Motor neuron (in vitro differentiated cells): ENCODE results near the gene CELA2A. TPM values are rescaled to one million over a fixed set of nuclear protein-coding genes. Genes with fewer than 3 reads are reported as not detected.

ENCODE experiments used
- ATAC-seq, 8 experiments: fragments of 200-7000 bp; cut with Tn5 transposase; replicated peaks in 6 of 8; 2 replicates each; pipeline ENCODE4 v1.8.0; 2021; ENCODE audit warnings: mild to moderate bottlenecking in 8 of 8, moderate library complexity in 8 of 8
- H3K27ac ChIP-seq, 2 donors: fragments of 250-450 bp; sonication (Bioruptor Pico); 2 replicates each; pipeline ENCODE4 v1.9.0; 2021; ENCODE audit warnings: antibody characterized with exemption in 2 of 2, mild to moderate bottlenecking in 2 of 2, moderate library complexity in 1 of 2
- H3K4me1 ChIP-seq, 2 donors: fragments of 250-450 bp; sonication (Bioruptor Pico); replicated peaks in 1 of 2; 2 replicates each; pipeline ENCODE4 v1.6.1; 2021; ENCODE audit warnings: antibody characterized with exemption in 2 of 2, mild to moderate bottlenecking in 2 of 2, moderate library complexity in 1 of 2
- H3K4me3 ChIP-seq, 5 donors: fragments of 250-450 bp; sonication (Bioruptor Pico); 2 replicates each; pipeline ENCODE4 v1.9.0; 2021; ENCODE audit warnings: antibody characterized with exemption in 5 of 5, mild to moderate bottlenecking in 5 of 5, moderate library complexity in 4 of 5
- WGBS, 10 experiments: fragments of 450-650 bp; shearing (Covaris generic); methylation state at CpG; one replicate each; pipeline ENCODE4 v1.0.0; 2022; 5-methylcytosine and 5-hydroxymethylcytosine counted together
- in situ Hi-C, 9 experiments: fragments of 400-800 bp; cut with MboI; loops; one replicate each; pipeline ENCODE4 v1.15.0; 2021; ENCODE audit warnings: low sequenced_read_pairs in 9 of 9, low pct_unique_long_range_greater_than_20kb in 2 of 9; ENCODE audit not compliant: unreplicated experiment in 9 of 9
- total RNA-seq, 8 experiments: library from RNA; unstranded; fragments of 300-600 nt; gene quantifications; 2 replicates each; pipeline versions ENCODE4 v1.2.3 to v1.2.4, GENCODE V29; 2022

CELA2A gene
- 1 to 10 TPM in 1 of 8 experiments, not detected in 7; 1.1 TPM for total RNA-seq

DNA sequence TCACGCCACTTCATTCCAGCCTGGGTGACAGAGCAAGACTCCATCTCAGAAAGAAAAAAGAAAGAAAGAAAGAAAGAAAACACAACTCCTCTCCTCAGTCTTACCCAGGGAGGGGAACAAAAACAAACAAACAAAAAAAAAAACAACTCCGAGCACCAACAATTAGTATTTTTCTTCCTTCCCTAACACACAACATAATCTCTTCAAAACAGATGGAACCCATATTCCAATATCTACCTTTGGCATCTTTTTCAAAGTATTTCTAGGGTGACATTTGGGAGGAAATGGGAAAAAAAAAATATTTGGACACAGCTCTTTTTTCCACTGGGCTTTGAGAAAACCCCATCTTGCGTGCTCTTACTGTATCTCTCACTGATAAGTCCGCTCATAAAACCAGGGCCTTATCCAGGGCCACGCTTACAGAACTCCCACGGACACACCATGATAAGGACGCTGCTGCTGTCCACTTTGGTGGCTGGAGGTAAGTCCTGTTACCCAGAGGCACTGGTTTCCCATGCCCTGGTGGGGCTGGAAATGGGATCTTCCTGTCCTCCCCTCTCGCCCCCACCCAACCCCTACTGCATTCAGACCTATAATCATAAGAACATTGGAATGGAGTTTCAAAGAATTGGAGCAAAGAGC lies at the start of gene CELA2A:
CELA2A (plus strand) TSS at position 420 of the 642 bp plus-strand sequence; CDS start at position 442, 22 bp downstream.
- ATAC-seq = no peak
- in situ Hi-C loops = no loop called here
- Histone ChIP-seq H3K27ac (no peak within 1 kb of the TSS), H3K4me3 (no peak within 1 kb of the TSS), H3K4me1 (peaks cover 6 to 7% of the 10 kb centered on the region in 2 donors)
- WGBS, 10 experiments = 56 to 100% (median 86%) methylated on average over 2 to 8 of the region's 8 CpGs; no CpG with 5 or more reads in 2 of the 10 experiments

DNA sequence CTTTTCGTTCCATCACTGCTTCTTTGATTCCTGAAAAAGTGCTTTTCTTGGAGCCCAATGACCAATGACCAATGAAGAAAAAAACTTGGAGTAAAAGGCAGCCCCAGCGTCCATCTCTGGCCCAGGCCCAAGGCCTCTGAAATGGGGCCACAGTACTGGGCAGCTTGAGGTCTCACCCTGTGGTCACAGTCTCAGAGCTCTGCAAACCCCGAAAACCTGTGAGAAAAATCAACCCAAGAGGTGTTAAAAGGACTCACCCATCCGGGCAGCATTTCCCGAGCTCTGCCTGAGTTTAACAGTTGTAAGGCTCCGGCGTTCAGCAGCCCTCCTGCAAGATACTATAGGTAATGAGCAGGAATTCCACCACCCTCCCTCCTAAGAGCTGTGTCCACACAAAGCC lies 49.0 kb upstream of the CELA2A start:
- no peak for ATAC-seq
- no peak overlapping the region for H3K27ac ChIP-seq
- in situ Hi-C loops = loop anchor here in 1 of 9 experiments (25.0 kb wide), 1 partner anchor 270 kb away; no protein-coding TSS in a partner anchor
- H3K4me1 ChIP-seq = peaks cover 25 to 27% of the 10 kb centered on the region in 2 donors
- no peak overlapping the region for H3K4me3 ChIP-seq
- 16 to 100% (median 82%) methylated on average over 1 to 7 of the region's 7 CpGs; no CpG with 5 or more reads in 1 of the 10 experiments for WGBS, 10 experiments

DNA sequence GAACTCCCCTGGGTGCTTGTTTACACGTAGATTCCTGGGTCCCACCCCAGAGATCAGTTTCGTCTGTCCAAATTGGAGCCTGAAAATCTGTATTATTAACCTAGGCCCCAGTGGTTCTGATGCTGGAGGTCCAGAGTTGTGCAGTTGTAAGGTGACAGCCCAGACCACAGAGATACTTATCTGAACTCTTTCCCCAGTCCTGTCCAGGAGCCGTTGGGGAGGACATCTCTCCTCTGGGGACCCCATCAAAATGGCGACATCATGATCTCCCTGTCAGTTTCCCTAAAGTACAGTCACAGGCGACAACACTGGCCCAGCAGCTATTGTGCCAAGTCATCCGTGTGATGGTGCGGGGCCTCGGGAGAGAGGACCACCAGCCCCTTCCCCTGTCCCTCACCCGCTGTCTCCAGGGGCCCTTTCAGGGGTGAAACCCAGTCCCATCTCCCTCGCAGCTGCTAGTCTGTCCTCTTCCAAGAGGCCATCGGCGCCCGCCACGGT lies 47.6 kb upstream of the CELA2A start:
- peaks cover 27 to 28% of the 10 kb centered on the region in 2 donors for H3K4me1 ChIP-seq
- ATAC-seq = no peak
- H3K27ac ChIP-seq = peak overlapping the region; percentile 28 to 62
- 22 to 74% (median 51%) methylated on average over 3 to 11 of the region's 14 CpGs; no CpG with 5 or more reads in 4 of the 10 experiments for WGBS, 10 experiments
- in situ Hi-C loops = loop anchor here in 1 of 9 experiments (25.0 kb wide), 1 partner anchor 272 kb away; no protein-coding TSS in a partner anchor
- peak overlapping the region; percentile 64 to 92 (median 87) for H3K4me3 ChIP-seq

DNA sequence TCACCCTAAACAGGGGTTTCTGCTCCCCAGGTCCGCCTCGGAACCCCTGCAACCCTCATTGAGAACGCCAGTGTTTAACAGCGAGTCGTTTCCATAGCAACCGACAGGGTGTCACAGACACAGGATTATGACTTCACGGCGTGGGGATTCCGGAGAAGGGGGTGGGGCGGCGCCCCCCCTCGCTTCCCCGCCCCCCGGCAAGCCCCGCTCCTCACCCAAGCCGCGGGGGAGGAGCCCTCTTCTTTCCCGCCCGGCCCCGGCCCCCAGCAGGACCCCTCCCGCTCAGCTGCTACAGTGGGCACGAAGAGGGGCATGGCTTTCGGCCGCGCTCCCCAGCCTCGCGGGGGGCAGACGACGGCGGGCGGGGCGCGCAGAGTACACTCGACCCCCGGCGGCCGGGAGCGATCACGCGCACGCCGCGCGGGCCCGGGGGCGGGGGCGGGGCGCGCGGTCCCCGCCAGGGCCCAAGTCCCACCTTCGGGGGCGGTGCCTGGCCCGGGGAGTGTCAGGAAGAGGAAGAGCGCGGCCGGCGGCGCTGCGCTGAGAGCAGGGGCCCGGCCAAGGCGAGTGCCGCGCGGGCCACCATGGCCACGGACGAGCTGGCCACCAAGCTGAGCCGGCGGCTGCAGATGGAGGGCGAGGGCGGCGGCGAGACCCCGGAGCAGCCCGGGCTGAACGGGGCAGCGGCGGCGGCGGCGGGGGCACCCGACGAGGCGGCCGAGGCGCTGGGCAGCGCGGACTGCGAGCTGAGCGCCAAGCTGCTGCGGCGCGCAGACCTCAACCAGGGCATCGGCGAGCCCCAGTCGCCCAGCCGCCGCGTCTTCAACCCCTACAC lies 46.9 kb upstream of the CELA2A start, which contains the start of gene EFHD2:
EFHD2 (plus strand) TSS at position 501 of the 835 bp plus-strand sequence; CDS start at position 585, 84 bp downstream.
- Histone ChIP-seq H3K4me1 (peaks cover 27 to 28% of the 10 kb centered on the region in 2 donors), H3K4me3 (peak within 1 kb of the TSS; percentile 64 to 92 (median 87)), H3K27ac (peak within 1 kb of the TSS; percentile 28 to 62)
- in situ Hi-C loops = loop anchor here in 1 of 9 experiments (25.0 kb wide), 1 partner anchor 272 kb away; no protein-coding TSS in a partner anchor
- 0 to 8% methylated on average over 3 to 4 of the region's 99 CpGs; no CpG with 5 or more reads in 8 of the 10 experiments for WGBS, 10 experiments
- peak; percentile 74 to 93 (median 86) for ATAC-seq

DNA sequence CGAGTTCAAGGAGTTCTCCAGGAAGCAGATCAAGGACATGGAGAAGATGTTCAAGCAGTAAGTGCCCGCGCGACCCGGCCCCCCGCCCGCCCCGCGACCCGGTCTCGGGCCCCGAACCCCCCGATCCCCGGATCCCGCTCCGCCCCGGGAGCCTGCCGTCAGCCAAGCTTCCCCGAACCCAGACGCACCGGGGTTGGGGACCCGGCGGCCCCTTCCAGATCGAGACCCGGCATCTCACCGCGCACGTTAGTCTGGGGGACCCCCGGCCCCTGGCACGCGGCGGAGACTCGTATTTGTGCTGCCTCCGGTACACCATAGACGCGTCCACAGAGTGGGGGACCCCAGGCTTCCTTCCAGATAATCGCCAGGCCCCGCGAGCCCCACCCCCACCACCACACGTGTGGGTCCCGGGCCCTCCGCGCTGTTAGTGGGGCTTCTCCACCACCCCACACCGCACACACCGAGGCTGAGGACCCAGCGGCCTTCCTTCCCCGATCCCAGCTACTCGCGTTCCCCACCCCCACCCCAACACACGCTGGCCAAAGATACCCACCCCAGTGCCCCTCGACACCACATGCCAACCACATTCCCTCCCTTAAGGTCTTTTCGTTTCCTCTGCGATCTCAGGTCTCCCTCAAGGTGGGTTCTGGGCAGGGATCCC lies 46.2 kb upstream of the CELA2A start:
- Histone ChIP-seq H3K4me1 (peaks cover 27 to 28% of the 10 kb centered on the region in 2 donors), H3K27ac (no peak overlapping the region), H3K4me3 (peak overlapping the region; percentile 64 to 92 (median 87))
- no peak for ATAC-seq
- WGBS, 10 experiments = 0% methylated on average over 2 of the region's 53 CpGs; no CpG with 5 or more reads in 9 of the 10 experiments
- in situ Hi-C loops = loop anchor here in 1 of 9 experiments (25.0 kb wide), 1 partner anchor 273 kb away; no protein-coding TSS in a partner anchor

DNA sequence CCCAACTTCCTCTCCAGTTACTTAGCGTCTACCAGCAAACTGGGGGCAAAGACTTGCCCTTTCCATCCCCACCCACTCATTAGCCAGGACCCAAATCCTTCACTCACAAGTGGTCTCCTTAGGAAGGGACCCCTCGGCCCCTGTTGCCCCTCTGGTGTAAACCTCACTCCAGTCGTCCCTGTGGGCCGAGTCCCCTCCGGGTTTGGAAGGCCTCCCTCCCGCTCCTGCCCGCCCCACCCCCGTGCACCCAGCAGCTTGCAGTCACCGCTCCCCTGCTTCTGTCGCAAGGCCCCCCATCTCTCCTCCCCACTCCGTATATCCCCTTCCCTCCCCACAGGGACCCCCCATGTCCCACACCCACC lies 45.7 kb upstream of the CELA2A start:
- H3K27ac ChIP-seq = no peak overlapping the region
- H3K4me1 ChIP-seq = peaks cover 27 to 28% of the 10 kb centered on the region in 2 donors
- ATAC-seq = no peak
- WGBS, 10 experiments = 10% methylated on average over 2 of the region's 11 CpGs; no CpG with 5 or more reads in 9 of the 10 experiments
- peak overlapping the region; percentile 64 to 92 (median 87) for H3K4me3 ChIP-seq
- in situ Hi-C loops = loop anchor here in 1 of 9 experiments (25.0 kb wide), 1 partner anchor 274 kb away; no protein-coding TSS in a partner anchor

DNA sequence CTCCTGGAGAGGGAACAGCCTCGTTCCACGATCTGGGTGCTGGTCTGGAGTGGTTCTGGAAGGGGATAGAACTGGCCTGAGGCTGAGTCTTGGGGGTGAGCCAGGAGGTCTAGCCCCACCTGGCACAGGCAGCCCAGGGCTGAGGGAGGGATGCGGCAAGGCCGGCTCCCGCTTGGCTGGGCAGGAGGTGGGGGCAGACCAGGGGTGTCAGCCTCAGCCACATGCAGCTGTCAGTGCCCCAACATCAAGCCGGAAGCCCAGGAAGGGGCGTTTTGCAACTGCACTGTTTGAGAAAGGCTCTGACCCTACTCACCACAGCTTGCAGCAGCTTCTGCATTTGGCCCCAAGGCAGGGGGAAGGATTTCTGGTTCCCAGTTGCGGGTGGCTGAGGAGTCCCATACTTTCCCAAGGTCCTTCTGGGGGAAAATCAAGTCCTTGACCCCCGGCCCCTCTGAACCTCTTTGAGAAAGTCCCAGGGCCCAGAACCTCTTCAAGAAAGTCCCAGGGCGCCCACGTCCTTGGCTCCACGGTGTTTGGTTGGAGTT lies 44.9 kb upstream of the CELA2A start:
- no peak for ATAC-seq
- in situ Hi-C loops = loop anchor here in 1 of 9 experiments (25.0 kb wide), 1 partner anchor 274 kb away; no protein-coding TSS in a partner anchor
- H3K27ac ChIP-seq = no peak overlapping the region
- 60 to 80% (median 69%) methylated on average over 1 to 8 of the region's 12 CpGs; no CpG with 5 or more reads in 6 of the 10 experiments for WGBS, 10 experiments
- H3K4me1 ChIP-seq = peaks cover 27 to 28% of the 10 kb centered on the region in 2 donors
- peak overlapping the region; percentile 64 to 92 (median 87) for H3K4me3 ChIP-seq

DNA sequence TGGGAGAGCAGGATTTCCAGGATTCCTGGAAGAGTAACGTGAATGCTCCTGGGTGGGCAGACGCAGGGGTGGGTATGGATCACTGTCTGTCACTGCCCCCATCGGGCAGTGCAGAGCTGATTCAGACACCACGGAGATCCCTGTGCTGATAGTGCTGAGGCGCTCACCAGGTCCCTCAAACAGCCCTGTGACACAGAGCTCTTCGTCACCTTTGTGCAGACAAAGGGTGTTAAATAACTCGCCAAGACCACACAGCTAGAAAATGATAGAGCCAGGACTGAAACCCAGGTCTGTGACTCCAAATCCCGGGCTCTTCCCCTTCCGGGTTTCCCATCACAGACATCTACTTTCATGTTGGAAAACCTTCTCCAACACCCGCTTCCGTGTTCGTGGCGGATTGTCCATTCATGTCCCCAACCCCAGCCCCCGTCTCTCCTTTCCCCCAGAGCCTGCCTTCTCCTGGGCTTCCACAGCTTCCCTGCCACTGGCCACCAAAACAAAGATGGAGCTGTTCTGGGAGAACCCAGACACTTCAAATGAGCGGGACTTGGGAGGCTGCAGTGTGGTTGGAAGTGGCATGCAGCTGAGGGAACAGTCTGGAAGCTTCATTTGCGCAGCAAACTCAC lies 44.2 kb upstream of the CELA2A start:
- no peak overlapping the region for H3K27ac ChIP-seq
- in situ Hi-C loops = loop anchor here in 1 of 9 experiments (25.0 kb wide), 1 partner anchor 275 kb away; no protein-coding TSS in a partner anchor
- ATAC-seq = no peak
- WGBS, 10 experiments = 47 to 100% (median 81%) methylated on average over 2 to 16 of the region's 16 CpGs; no CpG with 5 or more reads in 4 of the 10 experiments
- peaks cover 27 to 28% of the 10 kb centered on the region in 2 donors for H3K4me1 ChIP-seq
- peak overlapping the region in 2 of 5 donors; percentile 64 to 78 for H3K4me3 ChIP-seq

DNA sequence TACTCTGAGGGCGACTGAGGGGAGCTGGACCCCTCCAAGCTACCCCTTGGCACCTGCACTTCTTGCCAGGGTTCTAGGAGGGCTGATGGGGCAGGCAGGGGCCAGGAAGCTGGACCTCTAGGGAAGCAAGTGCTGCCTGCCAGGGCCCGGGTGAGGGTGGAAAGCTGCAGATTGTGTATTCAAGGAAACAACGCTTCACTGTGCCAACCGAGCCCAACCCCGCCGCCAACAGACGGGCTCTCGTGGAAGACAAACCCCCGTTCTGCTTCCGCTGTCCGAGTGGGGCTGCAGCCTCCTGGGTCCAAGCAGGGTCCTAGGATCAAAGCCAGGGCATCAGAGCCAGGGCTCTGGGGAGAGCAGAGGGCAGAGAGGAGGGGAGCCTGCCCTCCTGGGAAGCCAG lies 43.7 kb upstream of the CELA2A start:
- no peak overlapping the region for H3K27ac ChIP-seq
- ATAC-seq = no peak
- in situ Hi-C loops = loop anchor here in 1 of 9 experiments (25.0 kb wide), 1 partner anchor 276 kb away; no protein-coding TSS in a partner anchor
- H3K4me1 ChIP-seq = peaks cover 27 to 30% of the 10 kb centered on the region in 2 donors
- 87 to 100% (median 100%) methylated on average over 1 to 6 of the region's 11 CpGs; no CpG with 5 or more reads in 5 of the 10 experiments for WGBS, 10 experiments
- no peak overlapping the region for H3K4me3 ChIP-seq

DNA sequence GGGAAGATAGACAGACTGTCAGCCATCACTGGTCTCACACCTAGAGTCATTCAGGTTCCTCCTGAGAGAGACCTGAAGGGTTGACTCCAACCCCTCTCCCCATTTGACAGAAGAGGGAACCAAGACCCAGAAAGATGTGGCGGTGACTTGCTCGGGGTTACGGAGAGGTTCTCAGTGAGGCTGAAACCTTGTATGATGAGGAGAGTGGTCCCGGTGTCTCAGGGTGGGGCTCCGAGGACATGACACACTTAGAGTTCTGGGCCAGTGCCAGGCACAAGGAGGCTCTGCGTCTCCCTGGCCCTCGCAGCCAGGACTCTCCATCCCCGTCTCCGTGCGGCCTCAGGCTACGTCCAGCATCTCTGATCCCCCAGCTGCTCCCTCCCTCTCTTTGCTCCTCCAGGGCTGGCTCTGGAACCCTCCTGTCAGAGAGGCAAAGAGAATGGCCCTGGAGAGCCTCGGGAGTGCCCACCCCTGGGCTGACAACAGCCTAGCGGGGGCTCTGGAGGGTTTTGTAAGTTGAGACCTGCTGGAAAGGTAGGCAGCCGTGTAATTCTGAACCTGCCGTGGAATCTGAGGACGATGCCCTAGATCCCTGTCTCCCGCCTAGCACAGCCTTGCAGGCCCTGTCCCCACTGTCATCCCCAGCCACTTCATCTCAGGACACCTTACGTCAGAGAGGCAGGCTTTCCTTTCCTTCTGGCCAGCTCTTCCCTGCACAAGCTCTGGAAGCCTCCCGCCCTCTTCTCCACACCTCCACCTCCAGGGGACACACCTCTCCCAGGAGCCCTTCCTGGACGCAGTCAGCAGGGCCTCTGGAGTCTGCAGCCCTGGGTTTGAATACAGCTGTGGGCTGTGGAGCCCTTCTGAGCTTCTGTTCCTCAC lies 42.7 kb upstream of the CELA2A start:
- in situ Hi-C loops = loop anchor here in 1 of 9 experiments (25.0 kb wide), 1 partner anchor 277 kb away; no protein-coding TSS in a partner anchor

More for the DNA sequence above, 42.7 kb upstream of the CELA2A start:
- WGBS, 10 experiments = 74 to 100% (median 95%) methylated on average over 1 to 14 of the region's 20 CpGs; no CpG with 5 or more reads in 2 of the 10 experiments
- ATAC-seq = no peak
- H3K4me3 ChIP-seq = no peak overlapping the region
- H3K27ac ChIP-seq = no peak overlapping the region
- H3K4me1 ChIP-seq = peaks cover 22 to 28% of the 10 kb centered on the region in 2 donors
